Ecto neural progenitor cell (in vitro differentiated cells): ENCODE data around the gene FREM3.
"Not testable (repeated sequence)": the region's sequence is repeated elsewhere in the genome, so short reads cannot be mapped to it uniquely, and the experiment has no call there.

ENCODE experiments used
- DNase-seq: peaks from one replicate; pipeline ENCODE4 v3.0.0-alpha.2; 2018; ENCODE audit warnings: low spot score

FREM3 gene

DNA sequence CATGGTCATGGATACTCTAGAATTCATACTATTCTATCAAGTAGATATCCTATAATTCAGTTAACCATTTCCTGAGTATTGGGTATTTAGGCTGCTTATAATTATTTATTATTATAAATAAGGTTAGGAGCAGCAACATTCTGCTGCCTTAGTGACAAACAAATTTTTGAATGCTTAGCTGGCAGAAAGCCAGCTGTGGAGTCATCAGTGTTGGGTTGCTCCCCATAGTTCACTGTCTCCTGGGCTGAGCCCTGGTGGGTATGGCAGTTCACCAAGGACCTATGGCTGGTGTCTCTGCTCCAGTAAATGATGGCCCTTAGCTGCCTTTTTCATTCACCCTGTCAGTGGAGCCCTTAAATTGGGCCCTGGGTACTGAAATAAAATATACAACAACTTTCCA is 125.1 kb downstream of the FREM3 start:
- no peak for DNase-seq

DNA sequence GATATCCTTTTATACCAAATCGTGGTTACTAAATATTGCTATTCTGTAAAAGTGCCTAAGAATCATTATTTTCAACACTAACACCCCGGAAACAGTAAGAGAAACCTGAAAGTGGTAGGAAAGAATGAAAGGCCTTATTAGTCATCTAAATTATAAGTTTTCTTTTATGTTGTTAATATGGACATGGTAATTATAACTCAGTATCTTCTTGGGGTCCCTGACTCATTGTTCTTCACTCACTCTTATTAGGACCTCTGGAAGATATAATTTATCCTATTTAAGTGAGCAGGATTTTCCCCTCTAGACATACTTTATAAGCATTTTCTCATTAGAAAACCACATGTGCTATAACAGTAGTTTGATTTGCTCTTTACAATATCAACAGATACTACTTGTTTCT is 136.0 kb downstream of the FREM3 start:
- DNase-seq = no peak

DNA sequence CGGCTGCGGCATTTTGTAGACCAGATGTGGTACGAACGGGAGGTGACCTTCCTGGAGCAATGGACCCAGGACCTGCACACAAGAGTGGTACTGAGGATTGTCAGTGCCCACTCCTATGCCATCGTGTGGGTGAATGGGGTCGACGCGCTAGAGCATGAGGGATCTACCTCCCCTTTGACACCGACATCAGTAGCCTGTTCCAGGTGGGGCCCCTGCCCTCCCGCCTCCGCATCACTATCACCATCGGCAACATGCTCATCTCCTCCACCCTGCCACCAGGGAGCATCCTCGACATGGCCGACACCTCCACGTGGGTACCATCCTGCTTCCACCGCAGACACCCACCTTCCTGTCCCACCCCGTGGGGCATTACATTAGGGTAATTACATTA is 140.7 kb downstream of the FREM3 start:
- no peak for DNase-seq

DNA sequence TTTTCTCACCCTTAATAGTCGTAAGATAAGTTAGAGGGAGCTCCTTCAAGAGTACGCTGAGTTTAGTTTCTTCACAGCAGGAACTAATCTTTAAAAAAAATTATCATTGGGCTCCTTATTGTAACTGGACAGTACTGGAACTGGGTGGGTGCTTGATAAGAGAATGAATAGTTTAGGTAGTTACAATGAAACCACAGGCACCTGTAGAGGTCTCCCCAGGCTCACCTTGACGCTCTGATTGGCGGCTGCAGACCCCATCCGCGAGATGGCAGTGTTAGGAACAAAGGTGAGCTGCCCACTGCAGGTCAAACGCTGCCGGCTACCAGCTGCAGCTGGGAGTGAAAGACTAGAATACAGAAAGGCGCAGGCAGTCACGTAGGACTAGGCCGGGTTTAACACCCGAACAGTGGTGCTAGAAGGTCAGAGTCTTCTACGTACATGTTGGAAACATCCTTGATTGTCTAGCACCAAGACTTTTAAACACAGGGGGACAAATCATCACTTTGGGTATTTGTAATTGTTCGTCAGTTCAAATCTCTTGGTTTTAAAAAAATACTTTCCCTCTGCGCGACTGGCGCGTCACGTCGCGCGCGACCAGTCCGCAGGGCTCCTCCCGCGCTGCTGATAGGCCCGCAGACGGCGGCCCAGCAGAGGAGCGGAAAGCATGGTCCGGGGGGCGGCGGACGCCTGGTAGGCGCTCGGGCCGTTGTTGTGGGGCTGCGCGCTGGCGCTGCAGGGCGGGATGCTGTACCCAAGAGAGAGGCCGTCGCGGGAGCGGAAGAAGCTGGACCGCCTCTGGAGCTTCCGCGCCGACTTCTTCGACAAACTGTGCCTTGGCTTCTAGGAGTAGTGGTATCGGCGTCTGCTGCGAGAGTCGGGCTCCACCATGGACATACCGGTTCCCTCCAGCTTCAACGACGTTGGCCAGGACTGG is 141.4 kb downstream of the FREM3 start:
- DNase-seq = peak; percentile 73

DNA sequence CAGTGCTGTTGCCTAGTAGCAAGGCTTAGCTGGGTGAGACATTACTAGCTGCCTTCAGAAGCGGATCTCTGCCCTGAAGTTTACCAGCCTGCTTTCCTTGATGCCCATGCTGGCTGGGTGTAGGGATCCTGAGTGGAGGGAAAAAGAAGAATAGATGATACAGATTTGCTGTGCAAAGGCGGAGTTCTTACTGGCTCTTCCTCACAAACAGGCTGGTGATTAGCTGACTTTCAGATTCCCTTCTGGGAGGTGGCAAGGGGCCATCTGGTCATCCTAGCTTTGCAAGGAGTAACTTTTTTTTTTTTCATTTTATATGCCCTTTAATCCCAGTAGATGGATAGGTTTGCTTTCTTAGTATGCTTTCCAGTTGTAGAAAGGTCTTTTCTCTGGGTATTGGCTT is 142.2 kb downstream of the FREM3 start:
- no peak for DNase-seq

DNA sequence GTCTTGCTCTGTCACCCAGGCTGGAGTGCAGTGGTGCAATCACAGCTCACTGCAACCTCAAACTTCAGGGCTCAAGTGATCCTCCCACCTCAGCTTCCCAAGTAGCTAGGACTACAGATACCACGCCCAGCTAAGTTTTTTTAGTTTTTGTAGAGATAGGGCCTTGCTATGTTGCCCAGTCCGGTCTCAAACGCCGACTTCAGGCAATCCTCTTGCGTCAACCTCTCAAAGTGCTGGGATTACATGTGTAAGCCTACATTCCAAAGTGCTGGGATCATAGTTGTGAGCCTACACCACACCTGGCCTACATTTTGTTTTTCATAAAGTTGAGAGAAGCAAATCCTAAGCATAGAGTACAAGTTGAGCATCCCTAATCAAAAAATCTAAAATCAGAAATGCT is 144.8 kb downstream of the FREM3 start:
- DNase-seq = no peak

DNA sequence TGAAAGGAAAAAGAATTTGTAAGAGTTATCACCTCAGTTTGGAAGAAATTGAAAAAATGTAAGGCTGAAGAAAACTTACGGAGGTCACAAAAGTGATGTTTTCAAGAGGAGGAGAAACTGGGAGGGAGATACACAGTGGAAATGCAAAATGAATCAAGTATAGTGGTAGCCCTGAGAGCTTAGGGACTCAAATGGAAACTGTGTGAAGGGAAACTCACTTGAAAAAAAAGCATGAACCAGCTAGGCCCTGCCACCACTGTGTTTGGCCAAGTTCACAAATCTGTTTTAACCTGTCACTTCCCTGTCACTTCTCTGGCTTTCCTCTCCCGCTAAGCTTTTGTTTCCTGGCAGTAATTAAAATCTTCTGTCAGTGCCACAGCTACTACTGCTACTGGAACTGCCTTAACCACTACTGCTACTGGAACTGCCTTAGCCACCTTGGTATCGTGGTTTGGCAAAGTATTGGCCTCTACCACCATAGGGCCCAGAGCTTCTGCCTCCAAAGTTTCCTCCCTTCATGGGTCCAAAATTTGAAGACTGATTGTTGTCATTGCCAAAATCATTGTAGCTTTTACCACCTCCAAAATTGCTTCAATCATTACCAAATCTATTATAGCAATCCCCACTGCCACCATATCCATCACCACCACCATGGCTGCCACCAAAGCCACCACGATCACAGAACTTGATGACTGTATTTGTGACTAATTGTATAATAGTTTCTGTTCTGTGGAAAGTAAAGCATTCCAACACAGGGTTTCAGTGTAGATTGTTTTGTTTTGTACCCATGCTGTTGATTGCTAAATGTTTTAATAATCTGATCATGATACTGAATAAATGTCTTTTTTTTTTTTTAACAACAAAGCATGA is 145.5 kb downstream of the FREM3 start:
- no peak for DNase-seq

DNA sequence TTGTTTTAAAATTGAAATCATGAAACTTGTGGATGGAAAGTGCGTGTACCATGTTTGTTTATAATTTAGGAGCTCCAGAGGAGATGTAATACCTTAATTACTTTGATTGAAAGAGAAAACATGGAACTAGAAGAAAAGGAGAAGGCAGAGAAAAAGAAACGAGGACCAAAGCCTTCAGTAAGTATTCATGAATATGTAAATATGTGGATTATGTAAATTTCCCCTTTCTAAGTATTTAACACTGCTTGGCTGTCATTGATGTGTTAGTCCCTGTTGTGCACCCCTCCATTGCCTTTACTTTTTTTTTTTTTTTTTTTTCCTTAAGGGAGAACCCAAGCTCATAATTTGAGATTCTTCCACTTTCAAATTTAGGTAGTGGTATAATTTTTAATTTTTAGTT is 150.5 kb downstream of the FREM3 start:
- no peak for DNase-seq

DNA sequence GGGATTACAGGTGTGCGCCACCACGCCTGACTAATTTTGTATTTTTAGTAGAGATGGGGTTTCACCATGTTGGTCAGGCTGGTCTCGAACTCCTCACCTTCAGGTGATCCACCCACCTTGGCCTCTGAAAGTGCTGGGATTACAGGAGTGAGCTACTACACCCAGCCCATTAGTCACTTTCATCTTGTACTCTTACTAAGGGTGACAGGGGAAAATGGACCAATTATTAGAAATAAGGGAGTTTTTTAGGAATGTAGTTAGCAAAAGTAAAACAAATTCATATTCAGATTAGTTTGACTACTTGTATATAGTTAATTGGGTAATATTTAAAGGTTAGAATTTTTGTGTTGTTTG is 160.8 kb downstream of the FREM3 start:
- no peak for DNase-seq

DNA sequence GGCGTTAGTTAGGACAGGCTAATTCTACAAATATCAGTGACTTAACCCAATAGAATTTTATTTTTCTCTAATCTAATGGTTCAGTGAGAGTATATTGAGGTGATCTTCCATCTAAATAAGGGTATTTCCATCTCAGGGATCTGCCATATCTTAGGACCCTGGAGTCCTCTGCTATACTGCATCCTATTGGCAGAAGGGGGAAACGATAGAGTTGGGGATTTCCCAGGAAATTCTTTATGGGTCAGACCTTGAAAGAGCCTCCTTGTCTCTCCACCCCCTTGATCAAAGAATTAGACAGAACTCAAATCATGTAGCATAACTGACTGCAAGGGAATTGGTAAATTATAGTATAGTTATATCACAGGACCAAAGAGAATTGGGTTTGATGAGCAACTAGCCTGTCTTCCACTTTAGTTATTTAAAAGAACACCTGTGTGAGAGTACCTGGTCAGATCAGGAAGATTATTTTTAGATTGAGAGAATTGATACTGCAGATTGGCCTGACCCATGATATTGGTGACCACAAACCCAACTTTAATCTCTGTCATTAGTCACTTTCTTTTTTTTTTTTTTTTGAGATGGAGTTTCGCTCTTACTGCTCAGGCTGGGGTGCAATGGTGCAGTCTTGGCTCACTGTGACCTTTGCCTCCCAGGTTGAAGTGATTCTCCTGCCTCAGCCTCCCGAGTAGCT is 161.4 kb downstream of the FREM3 start:
- no peak for DNase-seq

DNA sequence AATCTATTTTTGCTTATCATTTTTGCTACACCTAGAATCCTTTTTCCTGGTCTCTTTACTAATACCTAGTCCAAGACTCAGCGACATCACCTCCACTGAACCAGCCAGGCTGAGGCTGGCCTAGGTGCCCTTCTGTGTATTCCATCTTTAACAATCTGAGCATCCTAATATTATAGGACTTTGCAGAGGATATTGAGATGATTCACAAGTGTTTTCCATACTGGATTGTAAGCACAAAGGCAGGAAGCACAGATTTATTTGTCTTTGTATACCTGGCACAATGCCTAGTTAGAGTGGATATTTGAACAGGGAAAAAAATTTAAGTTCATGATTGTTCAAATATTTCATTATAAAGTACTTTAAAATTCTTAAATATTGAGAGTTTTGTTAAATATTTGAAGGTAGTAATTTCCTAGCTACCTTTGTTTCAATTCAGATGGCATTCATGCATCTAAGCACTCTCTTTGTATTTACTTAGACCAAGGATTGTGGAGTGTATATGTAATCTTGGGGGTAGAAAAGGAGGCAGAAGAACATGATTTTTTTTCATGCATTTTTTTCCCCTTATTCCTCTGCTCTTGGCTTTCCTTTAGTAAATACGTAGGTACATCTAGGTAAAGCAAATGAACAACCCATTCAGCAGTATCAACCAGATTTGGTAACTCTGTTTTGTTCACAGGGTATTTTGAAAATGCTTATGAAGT is 168.5 kb downstream of the FREM3 start:
- no peak for DNase-seq

DNA sequence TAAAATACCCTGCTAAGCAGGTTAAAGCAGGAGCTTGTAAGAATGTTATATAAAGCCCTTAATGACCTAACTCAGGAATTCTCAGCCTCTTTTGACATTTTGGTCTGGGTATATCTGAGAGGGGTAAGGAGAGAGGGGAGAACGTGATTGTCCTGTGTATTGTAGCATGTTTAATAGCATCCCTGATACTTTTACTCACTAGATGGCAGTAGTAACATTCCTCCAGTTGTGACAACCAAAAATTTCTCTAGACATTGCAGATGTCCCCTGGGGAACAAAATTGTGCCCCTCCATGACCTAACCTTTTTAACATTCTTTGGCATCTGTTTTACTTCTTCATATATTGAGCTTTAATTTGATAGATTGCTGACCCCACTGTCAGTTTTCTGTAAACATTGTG is 169.1 kb downstream of the FREM3 start:
- no peak for DNase-seq

DNA sequence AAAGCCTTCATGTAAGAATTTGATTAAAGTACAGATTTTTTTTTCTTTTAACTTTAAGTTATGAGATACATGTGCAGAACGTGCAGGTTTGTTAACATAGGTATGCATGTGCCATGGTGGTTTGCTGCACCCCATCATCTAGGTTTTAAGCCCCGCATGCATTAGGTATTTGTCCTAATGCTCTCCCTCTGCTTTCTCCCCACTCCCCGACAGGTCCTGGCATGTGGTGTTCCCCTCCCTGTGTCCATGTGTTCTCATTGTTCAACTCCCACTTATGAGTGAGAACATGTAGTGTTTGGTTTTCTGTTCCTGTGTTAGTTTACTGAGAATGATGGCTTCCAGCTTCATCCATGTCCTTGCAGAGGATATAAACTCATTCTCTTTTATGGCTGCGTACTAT is 172.4 kb downstream of the FREM3 start:
- DNase-seq = not testable (repeated sequence)
